PC-3 (cell line): ENCODE measurements around the gene SAP25. TPM values are rescaled to one million over a fixed set of nuclear protein-coding genes. Genes with fewer than 3 reads are reported as not detected.
A peak's percentile ranks its signal among the peaks of the same experiment; 100 is the strongest.

Experiments
- ATAC-seq: fragments of 200-7000 bp; cut with Tn5 transposase; 2 replicates; pipeline ENCODE4 v1.9.1; 2020; ENCODE audit warnings: mild to moderate bottlenecking, moderate library complexity
- BruUV-seq: library from RNA; stranded (reverse); fragments of 400-500 nt; replicated peaks from 2 replicates; lab custom pipeline; 2021; lab: Mats Ljungman, UMichigan
- CTCF ChIA-PET: fragments of 300-600 bp; sonication (Branson Sonifier 250); formaldehyde crosslinking; loops from one replicate; lab custom pipeline; 2022; ENCODE audit warnings: antibody characterized with exemption; lab: Charles Lee
- POLR2A ChIA-PET: fragments of 300-600 bp; sonication (Branson Sonifier 250); formaldehyde crosslinking; loops from one replicate; lab custom pipeline; 2022; ENCODE audit warnings: antibody characterized with exemption; ENCODE audit not compliant: unreplicated experiment; lab: Charles Lee
- DNase-seq: peaks from one replicate; pipeline ENCODE4 v3.0.0-alpha.2; 2015
- H2AFZ ChIP-seq: fragments of 300-600 bp; sonication (generic); 2 replicates; pipeline ENCODE4 v1.6.0; 2016; ENCODE audit warnings: antibody characterized with exemption, low read length
- H3F3A ChIP-seq: fragments of 300-600 bp; sonication (generic); one replicate; pipeline ENCODE4 v1.6.0; 2017; ENCODE audit warnings: antibody characterized with exemption, low read length, control low read depth, mild to moderate bottlenecking; ENCODE audit not compliant: unreplicated experiment
- H3K27ac ChIP-seq: fragments of 300-600 bp; sonication (generic); 2 replicates; pipeline ENCODE4 v1.5.1; 2016; ENCODE audit warnings: mild to moderate bottlenecking, low read length
- H3K27me3 ChIP-seq: fragments of 300-600 bp; sonication (generic); 2 replicates; pipeline ENCODE4 v1.6.1; 2016; ENCODE audit warnings: low read length, mixed read lengths
- H3K36me3 ChIP-seq: fragments of 300-600 bp; sonication (generic); 2 replicates; pipeline ENCODE4 v1.6.1; 2016; ENCODE audit warnings: low read depth, mixed run types, low read length, mixed read lengths
- H3K4me1 ChIP-seq: fragments of 300-600 bp; sonication (generic); 2 replicates; pipeline ENCODE4 v1.5.1; 2016; ENCODE audit warnings: low read length; ENCODE audit not compliant: insufficient read depth
- H3K4me2 ChIP-seq: fragments of 300-600 bp; sonication (generic); 2 replicates; pipeline ENCODE4 v1.6.0; 2016; ENCODE audit warnings: low read length
- H3K4me3 ChIP-seq: fragments of 300-600 bp; sonication (generic); 2 replicates; pipeline ENCODE4 v1.5.1; 2016; ENCODE audit warnings: mild to moderate bottlenecking, low read length, mixed read lengths
- H3K79me2 ChIP-seq: fragments of 300-600 bp; sonication (generic); 2 replicates; pipeline ENCODE4 v1.6.1; 2017; ENCODE audit warnings: low read length, mixed read lengths
- H3K9ac ChIP-seq: fragments of 300-600 bp; sonication (generic); 2 replicates; pipeline ENCODE4 v1.6.0; 2016; ENCODE audit warnings: mild to moderate bottlenecking, low read length
- H3K9me2 ChIP-seq: fragments of 300-600 bp; sonication (generic); replicated peaks from 2 replicates; pipeline ENCODE4 v1.6.1; 2016; ENCODE audit warnings: mixed run types, low read length, mixed read lengths
- H3K9me3 ChIP-seq: fragments of 300-600 bp; sonication (generic); 2 replicates; pipeline ENCODE4 v1.6.1; 2016; ENCODE audit warnings: low read length, mixed read lengths
- H4K20me1 ChIP-seq: fragments of 300-600 bp; sonication (generic); 2 replicates; pipeline ENCODE4 v1.6.1; 2016; ENCODE audit warnings: low read length, mixed read lengths
- CTCF ChIP-seq: fragments of 300-600 bp; sonication (generic); conservative IDR thresholded peaks from 2 replicates; pipeline ENCODE4 v1.5.1; 2017; ENCODE audit warnings: antibody characterized with exemption, low read depth, mild to moderate bottlenecking, low read length
- EZH2 ChIP-seq: fragments of 300-600 bp; sonication (generic); IDR thresholded peaks from one replicate; pipeline ENCODE4 v1.6.1; 2017; ENCODE audit warnings: antibody characterized with exemption, mild to moderate bottlenecking, low read length; ENCODE audit not compliant: unreplicated experiment
- EZH2phosphoT487 ChIP-seq: fragments of 300-600 bp; sonication (generic); IDR thresholded peaks from 2 replicates; pipeline ENCODE4 v1.6.1; 2018; ENCODE audit warnings: mild to moderate bottlenecking, antibody characterized with exemption, low read length, borderline replicate concordance
- intact Hi-C: fragments of 100-400 bp; cut with micrococcal nuclease; formaldehyde crosslinking; loops from 2 replicates; pipeline ENCODE4 v1.9.0; 2023
- total RNA-seq: library from RNA; depleted of rRNA; stranded (reverse); fragments of >200 nt; gene quantifications from 2 replicates; pipeline ENCODE4 v1.2.3, GENCODE V29; 2014

SAP25 gene
- total RNA-seq, 1 experiment from 2014 or later: 0.22 TPM

- H3K9me2 ChIP-seq: no peaks in the 10 kb centered on the region
- no peak overlapping the region for H3K27ac ChIP-seq
- peak; percentile 48 for DNase-seq
- TF ChIP-seq EZH2phosphoT487 (no peak), EZH2 (no peak), CTCF (no peak)
- POLR2A ChIA-PET: interaction anchor here (0.5 to 0.8 kb wide), 5 partner anchors 13 to 632 kb away, joined by 3 read pairs; partner anchors contain the start of gene PLOD3
- H3K9ac ChIP-seq: peak overlapping the region; percentile 94
- H3F3A ChIP-seq: no peaks in the 10 kb centered on the region
- H3K79me2 ChIP-seq: peaks cover 24% of the 10 kb centered on the region
- ATAC-seq: peak; percentile 1
- H4K20me1 ChIP-seq: no peaks in the 10 kb centered on the region
- peak overlapping the region; percentile 85 for H3K4me2 ChIP-seq
- peak overlapping the region; percentile 78 for H3K4me3 ChIP-seq
- no peaks in the 10 kb centered on the region for H3K9me3 ChIP-seq
- H3K36me3 ChIP-seq: peaks cover 10% of the 10 kb centered on the region; the same call in 1 of the 2 replicates
- BruUV-seq: TSS peak; percentile 51
- H2AFZ ChIP-seq: peak overlapping the region; percentile 69; the same call in 1 of the 2 replicates
- intact Hi-C loops: loop anchor here (5.0 kb wide), 1 partner anchor 107 kb away; the partner anchor contains the start of gene GIGYF1
- H3K4me1 ChIP-seq: peaks cover 17% of the 10 kb centered on the region
- H3K27me3 ChIP-seq: no peaks in the 10 kb centered on the region
- CTCF ChIA-PET: interaction anchor here (0.5 to 1.6 kb wide), 6 partner anchors 18 to 120 kb away, joined by 3 to 4 read pairs (median 4); no protein-coding TSS in a partner anchor
These were observed 11.2 kb upstream of the SAP25 start for GRCh38 chr7:100584683-100585510.

DNA sequence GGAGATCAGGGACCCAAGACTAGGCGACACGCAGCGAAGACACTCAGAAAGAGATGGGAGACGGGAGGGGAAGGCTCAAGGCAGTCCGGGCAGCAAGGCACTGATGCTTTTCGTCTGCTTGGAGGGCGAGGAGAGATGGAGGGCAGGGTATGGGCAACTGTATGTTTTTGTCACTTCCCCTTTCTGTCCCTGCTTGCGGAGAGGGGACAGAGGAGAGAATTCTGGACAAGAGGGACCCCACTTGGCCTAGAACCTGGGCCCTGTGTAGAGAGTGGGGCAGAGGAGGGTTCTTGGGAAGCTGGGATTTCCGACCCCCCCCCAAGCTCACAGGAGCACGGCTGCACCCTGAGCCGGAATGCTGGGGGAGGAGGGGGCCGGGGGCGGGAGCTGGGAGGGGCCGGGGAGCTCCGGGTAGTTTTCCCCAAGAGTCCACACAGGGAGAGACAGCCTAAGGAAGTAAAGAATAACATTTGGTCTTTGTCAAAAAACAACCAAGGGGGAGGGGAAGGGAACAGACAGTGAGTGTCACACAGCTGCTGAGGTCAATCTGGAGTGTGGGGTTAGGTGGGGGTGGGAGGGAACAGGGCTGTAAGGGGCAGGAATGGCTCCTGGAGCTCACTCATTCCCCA lies 10.5 kb upstream of the SAP25 start:
- BruUV-seq: no TSS peak
- ATAC-seq (no peak), DNase-seq (no peak)
- Histone ChIP-seq H3K36me3 (peaks cover 14% of the 10 kb centered on the region; the same call in 1 of the 2 replicates), H3K27ac (no peak overlapping the region), H3K9me3 (no peaks in the 10 kb centered on the region), H3K4me2 (peak overlapping the region; percentile 85), H3K9me2 (no peaks in the 10 kb centered on the region), H4K20me1 (no peaks in the 10 kb centered on the region), H3K27me3 (no peaks in the 10 kb centered on the region), H3K79me2 (peaks cover 24% of the 10 kb centered on the region), H3K9ac (0 out of 2 replicates have a peak overlapping the region, but pooled peaks have one; percentile 94), H3K4me1 (peaks cover 17% of the 10 kb centered on the region), H3K4me3 (peak overlapping the region; percentile 78), H3F3A (no peaks in the 10 kb centered on the region), H2AFZ (no peak overlapping the region)
- intact Hi-C loops: no loop called here
- CTCF ChIA-PET: interaction anchor here (0.6 to 1.6 kb wide), 3 partner anchors 29 to 118 kb away, joined by 4 read pairs; no protein-coding TSS in a partner anchor
- POLR2A ChIA-PET: interaction anchor here (0.6 to 0.8 kb wide), 4 partner anchors 13 to 633 kb away, joined by 3 read pairs; partner anchors contain the start of gene PLOD3
- no peak for TF ChIP-seq CTCF
- TF ChIP-seq EZH2phosphoT487: no peak
- TF ChIP-seq EZH2: no peak
